Kasumi-1 (cell line): Measurements from ENCODE around the gene GOLM1.
"Not testable (repeated sequence)": the region's sequence is repeated elsewhere in the genome, so short reads cannot be mapped to it uniquely, and the experiment has no call there.

Experiments
- DNase-seq, 2 experiments: peaks; one replicate each; lab custom pipeline; 2025; lab: John Stamatoyannopoulos, UW

GOLM1 gene, protein sequence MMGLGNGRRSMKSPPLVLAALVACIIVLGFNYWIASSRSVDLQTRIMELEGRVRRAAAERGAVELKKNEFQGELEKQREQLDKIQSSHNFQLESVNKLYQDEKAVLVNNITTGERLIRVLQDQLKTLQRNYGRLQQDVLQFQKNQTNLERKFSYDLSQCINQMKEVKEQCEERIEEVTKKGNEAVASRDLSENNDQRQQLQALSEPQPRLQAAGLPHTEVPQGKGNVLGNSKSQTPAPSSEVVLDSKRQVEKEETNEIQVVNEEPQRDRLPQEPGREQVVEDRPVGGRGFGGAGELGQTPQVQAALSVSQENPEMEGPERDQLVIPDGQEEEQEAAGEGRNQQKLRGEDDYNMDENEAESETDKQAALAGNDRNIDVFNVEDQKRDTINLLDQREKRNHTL

GRCh38 chr9:86098824-86099700 lies at the start of gene GOLM1:
Gene GOLM1 (minus strand): TSS chr9:86099558. CDS start chr9:86079320, 20,238 bp downstream.
- DNase-seq, result peak; percentile 37 to 44

DNA sequence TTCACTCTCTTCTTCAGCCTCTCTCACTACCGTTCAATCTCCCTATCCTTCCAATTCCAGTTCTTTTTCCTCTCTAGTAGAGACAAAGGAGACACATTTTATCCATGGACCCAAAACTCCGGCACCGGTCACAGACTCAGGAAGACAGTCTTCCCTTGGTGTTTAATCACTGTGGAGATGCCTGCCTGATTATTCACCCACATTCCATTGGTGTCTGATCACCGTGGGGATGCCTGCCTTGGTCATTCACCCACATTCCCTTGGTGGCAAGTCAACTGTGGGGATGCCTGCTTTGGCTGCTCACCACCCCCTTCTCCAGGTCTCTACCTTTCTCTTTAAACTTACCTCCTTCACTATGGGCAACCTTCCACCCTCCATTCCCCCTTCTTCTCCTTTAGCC lies 47.3 kb upstream of the GOLM1 start:
- not testable (repeated sequence) for DNase-seq

DNA sequence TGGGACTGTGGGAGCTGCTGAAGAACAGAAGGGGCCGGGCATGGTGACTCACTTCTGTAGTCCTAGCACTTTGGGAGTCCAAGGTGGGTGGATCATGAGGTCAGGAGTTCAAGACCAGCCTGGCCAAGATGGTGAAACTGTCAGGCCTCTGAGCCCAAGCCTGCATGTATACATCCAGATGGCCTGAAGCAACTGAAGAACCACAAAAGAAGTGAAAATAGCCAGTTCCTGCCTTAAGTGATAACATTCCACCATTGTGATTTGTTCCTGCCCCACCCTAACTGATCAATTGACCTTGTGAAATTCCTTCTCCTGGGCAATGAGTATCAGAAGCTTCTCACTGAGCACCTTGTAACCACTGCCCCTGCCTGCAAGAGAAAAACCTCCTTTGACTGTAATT lies 46.6 kb upstream of the GOLM1 start:
- DNase-seq, result not testable (repeated sequence)

GRCh38 chr9:86142973-86143372 lies 43.6 kb upstream of the GOLM1 start:
- no peak for DNase-seq

DNA sequence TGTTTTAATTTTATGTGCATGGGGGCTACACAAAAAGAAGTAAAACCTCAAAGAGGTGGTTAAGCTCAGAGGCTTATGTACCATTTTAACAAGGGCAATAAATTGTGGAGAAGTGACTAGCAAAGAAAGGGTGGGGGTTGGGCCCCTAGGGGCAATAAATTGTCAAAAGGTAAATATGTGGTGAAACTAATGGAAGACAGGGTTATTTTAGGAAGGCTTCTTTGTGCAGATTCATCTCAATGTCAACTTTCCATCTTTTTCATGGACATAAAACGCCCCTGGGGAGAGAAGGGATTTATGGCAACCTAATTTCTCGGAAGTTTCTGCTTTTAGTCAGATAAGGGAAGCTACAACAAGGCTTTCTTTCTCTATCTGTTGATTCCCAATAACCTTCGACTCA lies 42.5 kb upstream of the GOLM1 start:
- DNase-seq, result no peak

GRCh38 chr9:86135371-86135770 lies 36.0 kb upstream of the GOLM1 start:
- DNase-seq, result no peak

DNA sequence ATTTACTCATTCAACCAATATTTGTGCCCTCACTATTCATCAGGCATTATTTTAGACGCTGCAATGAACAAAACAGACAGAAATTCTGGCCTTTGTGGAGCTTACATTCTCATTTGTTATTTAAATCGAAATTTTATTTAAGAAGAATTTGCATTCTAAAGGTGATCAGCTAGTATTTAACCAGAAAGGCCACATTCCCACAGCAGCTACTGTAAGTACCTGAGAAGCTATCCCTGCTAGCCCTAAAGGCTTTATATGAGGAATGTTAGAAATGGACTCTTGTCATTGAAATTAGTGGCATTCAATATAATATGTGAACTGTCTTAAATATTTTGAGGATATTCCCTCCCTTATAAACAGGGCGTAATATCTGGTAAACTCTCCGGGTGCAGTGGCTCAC lies 35.0 kb upstream of the GOLM1 start:
- DNase-seq, result no peak

DNA sequence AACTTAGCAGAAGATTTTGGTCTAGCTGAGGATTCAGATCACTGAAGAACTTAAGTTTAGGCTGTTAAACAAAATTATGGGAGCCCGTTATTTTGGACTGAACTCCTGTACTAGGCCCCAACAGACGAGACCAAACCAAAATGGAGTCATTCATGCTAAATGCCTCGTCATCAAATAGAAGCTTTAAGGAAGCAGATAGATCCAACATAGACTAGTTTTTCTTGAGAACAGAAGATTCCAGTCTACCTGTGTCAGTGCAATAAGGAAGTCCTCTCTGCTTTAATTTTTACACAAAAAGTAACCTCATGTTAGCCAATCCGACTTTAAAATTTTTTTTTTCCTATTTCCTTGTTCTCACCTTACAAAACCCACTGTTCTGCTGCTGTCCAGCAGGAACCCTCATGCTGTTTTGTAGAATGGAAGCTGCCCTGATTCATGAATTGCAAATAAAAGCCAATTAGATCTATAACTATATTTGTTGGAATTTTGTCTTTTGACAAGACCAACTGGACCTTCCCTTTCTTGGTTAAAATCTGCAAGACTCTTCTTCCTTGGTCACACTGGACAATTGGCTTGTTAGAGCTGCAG lies 29.0 kb upstream of the GOLM1 start:
- no peak for DNase-seq

GRCh38 chr9:86126998-86127972 lies 27.9 kb upstream of the GOLM1 start:
- no peak for DNase-seq

- peak in 1 of 2 experiments; percentile 4 for DNase-seq
Observed at GRCh38 chr9:86122311-86122710, 23.0 kb upstream of the GOLM1 start.

GRCh38 chr9:86119457-86119856 lies 20.1 kb upstream of the GOLM1 start:
- DNase-seq, result no peak

GRCh38 chr9:86116425-86116824 lies 17.1 kb upstream of the GOLM1 start:
- DNase-seq, result no peak

GRCh38 chr9:86115886-86116285 lies 16.5 kb upstream of the GOLM1 start:
- no peak for DNase-seq

DNA sequence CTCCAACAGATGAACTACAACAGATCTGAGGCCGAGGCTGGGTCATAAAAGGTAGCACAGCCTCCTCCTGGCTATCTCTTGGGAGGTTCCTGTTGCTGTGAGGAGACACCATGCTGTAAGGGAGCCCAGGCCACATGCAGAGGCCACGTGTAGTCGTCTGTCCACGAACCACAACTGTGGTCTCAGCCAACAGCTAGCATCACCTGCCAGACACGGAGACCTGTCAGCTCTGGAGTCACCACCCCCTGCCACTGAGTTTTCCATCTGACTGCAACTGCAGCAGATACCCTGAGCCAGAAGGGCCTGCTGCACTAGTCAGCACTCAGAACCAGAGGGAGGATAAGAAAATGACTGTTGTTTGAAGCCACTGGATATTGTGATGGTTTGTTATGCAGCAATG lies 12.7 kb upstream of the GOLM1 start:
- no peak for DNase-seq

DNA sequence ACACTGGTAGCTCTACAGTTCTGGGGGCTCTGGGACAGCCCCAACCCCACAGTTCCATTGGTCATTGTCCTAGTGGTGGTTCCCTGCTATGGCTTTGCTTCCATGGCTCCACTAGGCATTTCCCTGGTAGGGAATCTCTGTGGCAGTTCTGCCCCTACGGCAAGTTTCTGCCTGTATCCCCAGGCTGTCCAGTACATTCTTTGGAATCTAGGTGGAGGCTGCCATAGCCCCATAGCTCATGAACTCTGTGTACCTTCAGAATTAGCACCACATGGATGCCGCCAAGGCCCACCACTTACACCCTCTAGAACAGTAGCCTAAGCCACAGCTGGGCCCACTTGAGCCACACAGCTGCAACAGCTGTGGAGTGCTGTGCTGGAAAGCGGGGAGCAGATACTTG lies 3.3 kb upstream of the GOLM1 start:
- no peak for DNase-seq

DNA sequence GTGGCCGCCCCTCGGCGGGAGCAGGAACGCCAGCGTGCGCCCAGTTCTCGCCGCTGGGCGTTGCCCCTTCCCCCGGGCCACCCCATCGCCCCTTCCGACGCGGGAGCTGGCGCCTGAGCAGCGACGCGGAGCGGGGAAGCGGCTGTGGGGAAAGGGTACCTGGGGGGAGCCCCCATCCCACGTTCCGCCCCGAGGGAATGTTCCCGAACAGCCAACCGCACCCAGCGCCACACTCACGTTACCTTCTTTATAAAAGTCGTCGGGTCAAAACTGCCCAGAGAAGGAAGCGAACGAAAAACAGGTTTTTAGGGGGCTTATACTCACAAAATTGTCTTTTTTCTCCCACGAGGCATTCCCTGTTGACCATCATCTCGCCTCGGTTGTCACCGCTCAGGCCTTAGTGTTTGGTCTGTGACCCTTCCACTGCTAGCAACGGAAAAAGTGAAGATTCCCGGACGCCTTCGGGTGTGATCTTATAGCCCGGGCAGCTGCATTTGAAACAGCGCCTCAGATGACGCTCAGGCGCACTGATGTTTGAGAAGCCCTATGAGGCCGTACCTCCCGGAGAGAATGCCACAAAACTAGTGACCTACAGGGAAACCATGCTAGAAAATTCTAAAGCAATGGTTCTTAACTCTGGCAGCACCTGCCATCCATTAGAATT lies 475 bp upstream of the GOLM1 start:
- DNase-seq, result peak; percentile 64 to 74

DNA sequence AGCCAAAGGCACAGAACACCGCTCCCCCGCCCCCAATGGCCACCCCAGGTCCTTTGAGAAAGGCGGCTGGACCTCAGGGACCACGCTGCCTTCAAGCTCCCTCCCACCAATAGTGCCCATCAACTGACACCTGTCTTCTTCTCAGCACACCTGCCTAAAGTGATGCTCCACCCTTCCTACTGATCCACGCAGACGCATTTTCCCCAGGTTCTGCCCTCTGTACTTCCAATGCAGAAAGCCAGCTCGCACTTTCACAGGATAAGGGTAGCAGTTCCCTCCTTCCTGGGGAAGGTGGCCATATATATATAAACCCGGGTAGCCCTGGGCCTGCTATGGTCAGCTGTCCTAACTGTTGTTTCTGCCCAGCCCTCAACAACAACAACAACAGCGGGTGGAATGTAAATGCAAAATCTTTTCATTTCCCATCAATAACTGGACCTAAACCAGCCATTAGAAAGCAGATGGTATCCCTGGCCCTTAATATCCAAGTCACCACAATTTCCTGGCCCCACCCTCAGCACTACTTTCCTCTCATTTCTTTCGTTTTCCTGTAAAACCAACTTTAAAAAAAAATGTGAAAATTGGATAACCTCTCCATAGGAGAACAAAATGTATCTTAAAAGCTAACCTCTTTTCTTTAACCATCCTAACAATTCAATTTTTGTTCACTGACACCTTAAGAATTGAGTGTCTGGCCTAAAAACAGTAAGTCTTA lies 1.7 kb downstream of the GOLM1 start:
- no peak for DNase-seq

GRCh38 chr9:86096386-86096785 lies 3.0 kb downstream of the GOLM1 start:
- DNase-seq, result no peak

- DNase-seq, result no peak
Observed at GRCh38 chr9:86093788-86094555, 5.4 kb downstream of the GOLM1 start.
